ENCODE results near the gene FHOD1. TPM values are rescaled to one million over a fixed set of nuclear protein-coding genes. Genes with fewer than 3 reads are reported as not detected.
A peak's percentile ranks its signal among the peaks of the same experiment; 100 is the strongest.

FHOD1 gene
- total RNA-seq, 6 experiments from 2014 or later: 46.3 to 55.9 (median 51.1) TPM

DNA sequence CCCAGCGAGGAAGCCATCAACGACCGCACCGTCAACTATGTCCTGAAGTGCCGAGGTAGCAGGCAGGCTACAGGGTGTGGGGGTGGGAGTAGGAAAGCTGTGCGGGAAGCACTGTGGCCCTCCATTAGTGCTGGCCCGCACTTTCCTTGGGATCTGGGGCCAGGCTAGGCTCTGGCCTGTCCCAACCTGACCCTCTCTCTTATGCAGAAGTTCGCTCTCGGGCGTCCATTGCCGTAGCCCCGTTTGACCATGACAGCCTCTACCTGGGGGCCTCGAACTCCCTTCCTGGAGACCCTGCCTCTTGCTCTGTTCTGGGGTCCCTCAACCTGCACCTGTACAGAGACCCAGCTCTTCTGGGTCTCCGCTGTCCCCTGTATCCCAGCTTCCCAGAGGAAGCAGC lies 40.7 kb upstream of the FHOD1 start:
- no peak overlapping the region for H3K4me3 Mint-ChIP-seq
- peaks cover 18% of the 10 kb centered on the region for H3K27me3 Mint-ChIP-seq (ENCODE audit: insufficient read depth)
- H3K36me3 Mint-ChIP-seq (ENCODE audit: low read depth): peaks cover 8% of the 10 kb centered on the region
- H3K4me1 Mint-ChIP-seq (ENCODE audit: low read depth): peaks cover 16% of the 10 kb centered on the region
- no peak overlapping the region for H3K27ac Mint-ChIP-seq
- H3K9me3 Mint-ChIP-seq: no peaks in the 10 kb centered on the region
- TF ChIP-seq, protein P1, sequence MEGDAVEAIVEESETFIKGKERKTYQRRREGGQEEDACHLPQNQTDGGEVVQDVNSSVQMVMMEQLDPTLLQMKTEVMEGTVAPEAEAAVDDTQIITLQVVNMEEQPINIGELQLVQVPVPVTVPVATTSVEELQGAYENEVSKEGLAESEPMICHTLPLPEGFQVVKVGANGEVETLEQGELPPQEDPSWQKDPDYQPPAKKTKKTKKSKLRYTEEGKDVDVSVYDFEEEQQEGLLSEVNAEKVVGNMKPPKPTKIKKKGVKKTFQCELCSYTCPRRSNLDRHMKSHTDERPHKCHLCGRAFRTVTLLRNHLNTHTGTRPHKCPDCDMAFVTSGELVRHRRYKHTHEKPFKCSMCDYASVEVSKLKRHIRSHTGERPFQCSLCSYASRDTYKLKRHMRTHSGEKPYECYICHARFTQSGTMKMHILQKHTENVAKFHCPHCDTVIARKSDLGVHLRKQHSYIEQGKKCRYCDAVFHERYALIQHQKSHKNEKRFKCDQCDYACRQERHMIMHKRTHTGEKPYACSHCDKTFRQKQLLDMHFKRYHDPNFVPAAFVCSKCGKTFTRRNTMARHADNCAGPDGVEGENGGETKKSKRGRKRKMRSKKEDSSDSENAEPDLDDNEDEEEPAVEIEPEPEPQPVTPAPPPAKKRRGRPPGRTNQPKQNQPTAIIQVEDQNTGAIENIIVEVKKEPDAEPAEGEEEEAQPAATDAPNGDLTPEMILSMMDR (IDR thresholded peaks at IDR 0.05): no peak
- no peak for DNase-seq

DNA sequence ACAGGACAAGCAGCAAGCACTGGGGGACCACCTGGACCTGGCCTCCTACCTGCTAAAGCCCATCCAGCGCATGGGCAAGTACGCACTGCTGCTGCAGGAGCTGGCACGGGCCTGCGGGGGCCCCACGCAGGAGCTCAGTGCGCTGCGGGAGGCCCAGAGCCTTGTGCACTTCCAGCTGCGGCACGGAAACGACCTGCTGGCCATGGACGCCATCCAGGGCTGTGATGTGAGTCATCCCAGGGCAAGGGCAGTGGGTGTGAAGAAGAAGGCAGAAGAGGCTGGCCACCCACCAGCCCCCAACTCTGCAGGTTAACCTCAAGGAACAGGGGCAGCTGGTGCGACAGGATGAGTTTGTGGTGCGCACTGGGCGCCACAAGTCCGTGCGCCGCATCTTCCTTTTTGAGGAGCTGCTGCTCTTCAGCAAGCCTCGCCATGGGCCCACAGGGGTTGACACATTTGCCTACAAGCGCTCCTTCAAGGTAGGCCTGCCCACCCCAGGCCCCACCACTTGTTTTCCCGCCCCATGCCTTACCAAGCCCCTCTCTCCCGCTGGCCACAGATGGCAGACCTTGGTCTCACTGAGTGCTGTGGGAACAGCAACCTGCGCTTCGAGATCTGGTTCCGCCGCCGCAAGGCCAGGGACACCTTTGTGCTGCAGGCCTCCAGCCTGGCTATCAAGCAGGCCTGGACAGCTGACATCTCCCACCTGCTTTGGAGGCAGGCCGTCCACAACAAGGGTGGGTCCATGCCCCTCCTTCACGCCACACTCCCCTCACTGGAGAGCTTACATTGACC lies 39.4 kb upstream of the FHOD1 start:
- Mint-ChIP-seq H3K27me3 (ENCODE audit: insufficient read depth) (peaks cover 8% of the 10 kb centered on the region), H3K36me3 (ENCODE audit: low read depth) (peaks cover 13% of the 10 kb centered on the region), H3K27ac (no peak overlapping the region), H3K4me1 (ENCODE audit: low read depth) (peaks cover 20% of the 10 kb centered on the region), H3K4me3 (no peak overlapping the region), H3K9me3 (no peaks in the 10 kb centered on the region)
- TF ChIP-seq, protein P1 (IDR thresholded peaks at IDR 0.05): no peak
- DNase-seq: no peak

DNA sequence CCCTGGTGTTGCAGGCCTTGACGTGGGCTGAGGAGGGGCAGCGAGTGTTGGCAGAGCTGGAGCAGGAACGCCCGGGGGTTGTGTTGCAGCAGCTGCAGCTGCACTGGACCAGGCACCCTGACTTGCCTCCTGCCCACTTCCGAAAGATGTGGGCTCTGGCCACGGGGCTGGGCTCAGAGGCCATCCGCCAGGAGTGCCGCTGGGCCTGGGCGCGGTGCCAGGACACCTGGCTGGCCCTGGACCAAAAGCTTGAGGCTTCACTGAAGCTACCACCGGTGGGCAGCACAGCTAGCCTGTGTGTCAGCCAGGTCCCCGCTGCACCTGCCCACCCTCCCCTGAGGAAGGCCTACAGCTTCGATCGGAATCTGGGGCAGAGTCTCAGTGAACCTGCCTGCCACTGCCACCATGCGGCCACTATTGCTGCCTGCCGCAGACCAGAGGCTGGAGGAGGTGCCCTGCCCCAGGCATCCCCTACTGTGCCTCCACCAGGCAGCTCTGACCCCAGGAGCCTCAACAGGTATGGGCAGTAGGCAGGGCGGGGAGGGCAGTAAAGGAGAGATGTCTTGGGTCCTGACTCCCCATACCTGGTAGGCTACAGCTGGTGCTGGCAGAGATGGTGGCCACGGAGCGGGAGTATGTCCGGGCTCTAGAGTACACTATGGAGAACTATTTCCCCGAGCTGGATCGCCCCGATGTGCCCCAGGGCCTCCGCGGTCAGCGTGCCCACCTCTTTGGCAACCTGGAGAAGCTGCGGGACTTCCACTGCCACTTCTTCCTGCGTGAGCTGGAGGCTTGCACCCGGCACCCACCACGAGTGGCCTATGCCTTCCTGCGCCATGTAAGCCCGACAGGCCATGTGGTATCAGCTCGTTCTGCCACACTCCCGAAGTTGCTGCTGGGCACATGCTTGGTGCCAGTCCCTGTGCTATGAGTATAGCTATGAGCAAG lies 37.7 kb upstream of the FHOD1 start:
- Mint-ChIP-seq H3K4me3 (no peak overlapping the region), H3K36me3 (ENCODE audit: low read depth) (peaks cover 13% of the 10 kb centered on the region), H3K27me3 (ENCODE audit: insufficient read depth) (peaks cover 8% of the 10 kb centered on the region), H3K9me3 (no peaks in the 10 kb centered on the region), H3K4me1 (ENCODE audit: low read depth) (peaks cover 12% of the 10 kb centered on the region), H3K27ac (no peak overlapping the region)
- TF ChIP-seq, protein P1 (IDR thresholded peaks at IDR 0.05): peak; percentile 38; the same call in 1 of the 2 replicates
- no peak for DNase-seq

DNA sequence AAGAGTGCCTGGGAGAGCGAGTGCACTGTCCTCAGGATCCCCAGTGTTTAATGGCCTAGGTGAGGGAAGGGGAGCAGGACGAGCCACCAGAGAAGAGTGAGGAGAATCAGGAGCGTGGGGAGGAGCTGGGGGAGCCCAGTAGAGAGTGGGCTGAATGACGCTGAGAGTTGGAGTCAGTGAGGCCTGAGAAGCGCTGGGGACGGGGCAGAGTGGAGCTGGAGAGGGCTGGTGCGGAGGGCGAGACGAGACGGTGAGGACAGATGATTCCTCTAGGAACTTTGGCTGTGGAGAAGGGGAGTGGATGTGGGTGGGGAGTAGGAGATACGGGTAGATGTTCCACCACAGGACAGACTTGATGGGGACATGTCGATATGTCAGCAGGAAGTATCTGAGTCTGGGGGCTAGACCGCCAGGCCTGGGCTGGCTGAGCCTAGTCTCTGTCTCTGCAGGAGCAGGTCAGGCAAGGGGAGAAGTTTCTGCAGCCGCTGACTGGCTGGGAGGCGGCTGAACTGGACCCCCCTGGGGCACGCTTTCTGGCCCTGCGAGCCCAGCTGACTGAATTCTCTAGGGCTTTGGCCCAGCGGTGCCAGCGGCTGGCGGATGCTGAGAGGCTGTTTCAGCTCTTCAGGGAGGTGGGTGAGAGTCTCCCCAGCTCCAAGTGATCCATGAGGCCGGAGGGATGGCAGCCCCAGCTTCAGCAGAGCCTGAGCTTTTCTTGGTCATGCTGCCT lies 36.7 kb upstream of the FHOD1 start:
- no peak overlapping the region for H3K4me3 Mint-ChIP-seq
- H3K4me1 Mint-ChIP-seq (ENCODE audit: low read depth): peaks cover 12% of the 10 kb centered on the region
- DNase-seq: no peak
- peaks cover 13% of the 10 kb centered on the region for H3K36me3 Mint-ChIP-seq (ENCODE audit: low read depth)
- TF ChIP-seq, protein P1 (IDR thresholded peaks at IDR 0.05): no peak
- H3K27me3 Mint-ChIP-seq (ENCODE audit: insufficient read depth): peaks cover 8% of the 10 kb centered on the region
- no peaks in the 10 kb centered on the region for H3K9me3 Mint-ChIP-seq
- H3K27ac Mint-ChIP-seq: no peak overlapping the region
